ENCODE data around the gene RETREG3. TPM values are rescaled to one million over a fixed set of nuclear protein-coding genes. Genes with fewer than 3 reads are reported as not detected.

RETREG3 gene
- total and polyA plus RNA-seq, 2 donors (not counting 1 experiment from before 2014, with no cell fraction given), result 37.5 to 67.0 TPM

GRCh38 chr17:42563143-42563509 is 46.0 kb downstream of the RETREG3 start:
- peaks cover 16% of the 10 kb centered on the region for H3K4me1 ChIP-seq (ENCODE audit: control insufficient read depth, extremely low read depth, insufficient read depth, low read length)
- no peaks in the 10 kb centered on the region for H4K20me1 ChIP-seq (ENCODE audit: control insufficient read depth, extremely low read depth, insufficient read depth, low read length)
- H3K79me2 ChIP-seq (ENCODE audit: control insufficient read depth, insufficient read depth, low read length), result peaks cover 36% of the 10 kb centered on the region
- H3K9me3 ChIP-seq (ENCODE audit: control insufficient read depth, insufficient read depth, low read depth, low read length), result no peaks in the 10 kb centered on the region
- H3K9ac ChIP-seq (ENCODE audit: insufficient read depth, low read length), result peak overlapping the region; percentile 76
- no peak for DNase-seq (ENCODE audit: low read depth in 2 of 2)
- no peaks in the 10 kb centered on the region for H3K27me3 ChIP-seq (ENCODE audit: control insufficient read depth, insufficient read depth, low read length)
- no peak for TF ChIP-seq CTCF (conservative IDR thresholded peaks at IDR 0.05 in 1 of 2, IDR thresholded peaks at IDR 0.05 in 1 of 2; ENCODE audit: low read depth in 1 of 2, low read length in 2 of 2)
- TF ChIP-seq EZH2 (IDR thresholded peaks at IDR 0.05; ENCODE audit: low read length, missing control alignments), result no peak
- H3K36me3 ChIP-seq (ENCODE audit: control insufficient read depth, insufficient read depth, low read length), result peaks cover 18% of the 10 kb centered on the region
- H3K27ac ChIP-seq (ENCODE audit: insufficient read depth, low read length), result peak overlapping the region; percentile 83
- H3K4me3 ChIP-seq (replicated peaks in 1 of 4; ENCODE audit: control extremely low read depth in 1 of 4, insufficient read depth in 1 of 4, low read depth in 3 of 4, low read length in 4 of 4), result peak overlapping the region; percentile 76 to 89 (median 82)
- H2AFZ ChIP-seq (ENCODE audit: low read length), result no peak overlapping the region
- peak overlapping the region; percentile 98 for H3K4me2 ChIP-seq (ENCODE audit: extremely low read depth, insufficient read depth, low read length)

- peak; percentile 27 to 28 for DNase-seq (ENCODE audit: low read depth in 2 of 2)
- Histone ChIP-seq H3K4me1 (ENCODE audit: control insufficient read depth, extremely low read depth, insufficient read depth, low read length) (peaks cover 14% of the 10 kb centered on the region), H3K4me3 (replicated peaks in 1 of 4; ENCODE audit: control extremely low read depth in 1 of 4, insufficient read depth in 1 of 4, low read depth in 3 of 4, low read length in 4 of 4) (peak overlapping the region; percentile 76 to 89 (median 82)), H2AFZ (ENCODE audit: low read length) (no peak overlapping the region), H3K27me3 (ENCODE audit: control insufficient read depth, insufficient read depth, low read length) (no peaks in the 10 kb centered on the region), H3K36me3 (ENCODE audit: control insufficient read depth, insufficient read depth, low read length) (peaks cover 16% of the 10 kb centered on the region), H3K27ac (ENCODE audit: insufficient read depth, low read length) (peak overlapping the region; percentile 83), H3K9me3 (ENCODE audit: control insufficient read depth, insufficient read depth, low read depth, low read length) (no peaks in the 10 kb centered on the region), H3K4me2 (ENCODE audit: extremely low read depth, insufficient read depth, low read length) (peak overlapping the region; percentile 98), H4K20me1 (ENCODE audit: control insufficient read depth, extremely low read depth, insufficient read depth, low read length) (no peaks in the 10 kb centered on the region), H3K9ac (ENCODE audit: insufficient read depth, low read length) (peak overlapping the region; percentile 76), H3K79me2 (ENCODE audit: control insufficient read depth, insufficient read depth, low read length) (peaks cover 32% of the 10 kb centered on the region)
- TF ChIP-seq CTCF (conservative IDR thresholded peaks at IDR 0.05 in 1 of 2, IDR thresholded peaks at IDR 0.05 in 1 of 2; ENCODE audit: low read depth in 1 of 2, low read length in 2 of 2) (no peak), EZH2 (IDR thresholded peaks at IDR 0.05; ENCODE audit: low read length, missing control alignments) (no peak)
Measured at GRCh38 chr17:42562388-42563142, 46.6 kb downstream of the RETREG3 start.

GRCh38 chr17:42561897-42562387 is 47.2 kb downstream of the RETREG3 start, which contains the start of gene COASY:
COASY (plus strand) TSS chr17:42562148; CDS start chr17:42562623, 475 bp downstream.
- Histone ChIP-seq H3K9me3 (ENCODE audit: control insufficient read depth, insufficient read depth, low read depth, low read length) (no peaks in the 10 kb centered on the region), H3K4me3 (replicated peaks in 1 of 4; ENCODE audit: control extremely low read depth in 1 of 4, insufficient read depth in 1 of 4, low read depth in 3 of 4, low read length in 4 of 4) (peak within 1 kb of the TSS; percentile 76 to 89 (median 82)), H2AFZ (ENCODE audit: low read length) (peak within 1 kb of the TSS; percentile 87), H4K20me1 (ENCODE audit: control insufficient read depth, extremely low read depth, insufficient read depth, low read length) (no peaks in the 10 kb centered on the region), H3K27me3 (ENCODE audit: control insufficient read depth, insufficient read depth, low read length) (no peaks in the 10 kb centered on the region), H3K79me2 (ENCODE audit: control insufficient read depth, insufficient read depth, low read length) (peaks cover 26% of the 10 kb centered on the region), H3K4me2 (ENCODE audit: extremely low read depth, insufficient read depth, low read length) (peak within 1 kb of the TSS; percentile 98), H3K36me3 (ENCODE audit: control insufficient read depth, insufficient read depth, low read length) (peaks cover 16% of the 10 kb centered on the region), H3K4me1 (ENCODE audit: control insufficient read depth, extremely low read depth, insufficient read depth, low read length) (peaks cover 14% of the 10 kb centered on the region), H3K27ac (ENCODE audit: insufficient read depth, low read length) (peak within 1 kb of the TSS; percentile 83), H3K9ac (ENCODE audit: insufficient read depth, low read length) (peak within 1 kb of the TSS; percentile 76)
- DNase-seq (ENCODE audit: low read depth in 2 of 2), result peak; percentile 95 to 99
- TF ChIP-seq EZH2 (IDR thresholded peaks at IDR 0.05; ENCODE audit: low read length, missing control alignments) (no peak), CTCF (conservative IDR thresholded peaks at IDR 0.05 in 1 of 2, IDR thresholded peaks at IDR 0.05 in 1 of 2; ENCODE audit: low read depth in 1 of 2, low read length in 2 of 2) (no peak)

Data from fibroblast of lung (primary cell).